SK-N-MC (cell line): ENCODE measurements around the gene DLGAP3.
A peak's percentile ranks its signal among the peaks of the same experiment; 100 is the strongest.

Source experiments
- DNase-seq: peaks from one replicate; pipeline ENCODE4 v3.0.0-alpha.2; 2011; ENCODE audit warnings: low read depth, low spot score
- H3K27ac ChIP-seq: fragments of 200-600 bp; sonication (generic); 2 replicates; pipeline ENCODE4 v1.5.1; 2016; ENCODE audit warnings: mixed run types
- H3K36me3 ChIP-seq: fragments of 200-600 bp; sonication (generic); 2 replicates; pipeline ENCODE4 v1.6.1; 2017; ENCODE audit warnings: antibody characterized with exemption, low read length, mixed read lengths; ENCODE audit not compliant: insufficient read depth
- H3K4me3 ChIP-seq: fragments of 200-600 bp; sonication (generic); 2 replicates; pipeline ENCODE4 v1.5.1; 2016
- H3K9ac ChIP-seq: fragments of 200-600 bp; sonication (generic); 2 replicates; pipeline ENCODE4 v1.8.0; 2017; ENCODE audit warnings: mixed run types, mixed read lengths; ENCODE audit not compliant: insufficient read length
- H3K9me3 ChIP-seq: fragments of 200-600 bp; sonication (generic); 2 replicates; pipeline ENCODE4 v1.6.1; 2017; ENCODE audit warnings: low read depth, mild to moderate bottlenecking, antibody characterized with exemption, low read length, moderate library complexity, mixed read lengths
- EZH2 ChIP-seq: fragments of 200-600 bp; sonication (generic); IDR thresholded peaks from one replicate; pipeline ENCODE4 v1.6.1; 2017; ENCODE audit warnings: antibody characterized with exemption
- FOXP2 ChIP-seq: optimal IDR thresholded peaks from 2 replicates; pipeline ENCODE3; 2011; ENCODE audit warnings: mild to moderate bottlenecking, moderate library complexity; ENCODE audit not compliant: insufficient read depth; ENCODE audit errors: extremely low read length, control extremely low read depth
- POLR2AphosphoS5 ChIP-seq: IDR thresholded peaks from 2 replicates; pipeline ENCODE4 v1.6.1; 2012; ENCODE audit warnings: mild to moderate bottlenecking, low read depth, low read length, borderline replicate concordance

Gene DLGAP3

GRCh38 chr1:34885405-34886247 lies 43.8 kb downstream of the DLGAP3 start:
- Histone ChIP-seq H3K27ac (no peak overlapping the region), H3K9me3 (no peaks in the 10 kb centered on the region), H3K36me3 (no peaks in the 10 kb centered on the region), H3K9ac (no peak overlapping the region), H3K4me3 (peak overlapping the region; percentile 54; the same call in 1 of the 2 replicates)
- DNase-seq = no peak
- TF ChIP-seq EZH2 (no peak), POLR2AphosphoS5 (no peak), FOXP2 (no peak)

- Histone ChIP-seq H3K36me3 (no peaks in the 10 kb centered on the region), H3K27ac (no peak overlapping the region), H3K4me3 (no peak overlapping the region), H3K9ac (no peak overlapping the region), H3K9me3 (no peaks in the 10 kb centered on the region)
- no peak for DNase-seq
- TF ChIP-seq FOXP2 = no peak
- no peak for TF ChIP-seq EZH2
- TF ChIP-seq POLR2AphosphoS5 = no peak
Measured at GRCh38 chr1:34884961-34885360, 44.5 kb downstream of the DLGAP3 start.

DNA sequence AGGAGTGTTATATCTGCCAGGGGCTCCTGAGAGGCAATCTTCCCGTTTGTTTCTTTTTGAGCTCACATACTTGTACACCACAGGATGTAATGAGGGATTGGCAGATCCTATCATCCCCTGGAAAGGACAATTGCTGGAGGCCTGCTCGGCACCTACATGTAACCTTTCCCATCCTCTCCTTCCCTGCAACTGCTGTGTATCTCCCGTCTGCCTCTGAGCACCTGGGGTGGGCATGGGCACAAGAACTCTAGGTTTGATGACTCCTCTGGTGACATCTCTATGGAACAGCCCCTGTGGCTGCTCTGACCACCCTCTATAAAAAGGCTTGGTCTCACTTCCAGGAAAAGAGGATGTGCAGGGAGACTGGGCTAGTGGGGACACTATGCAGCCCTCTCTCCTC lies 44.9 kb downstream of the DLGAP3 start:
- DNase-seq = no peak
- no peaks in the 10 kb centered on the region for H3K36me3 ChIP-seq
- no peak overlapping the region for H3K9ac ChIP-seq
- no peak overlapping the region for H3K27ac ChIP-seq
- no peaks in the 10 kb centered on the region for H3K9me3 ChIP-seq
- TF ChIP-seq POLR2AphosphoS5 (no peak), FOXP2 (no peak), EZH2 (no peak)
- no peak overlapping the region for H3K4me3 ChIP-seq

DNA sequence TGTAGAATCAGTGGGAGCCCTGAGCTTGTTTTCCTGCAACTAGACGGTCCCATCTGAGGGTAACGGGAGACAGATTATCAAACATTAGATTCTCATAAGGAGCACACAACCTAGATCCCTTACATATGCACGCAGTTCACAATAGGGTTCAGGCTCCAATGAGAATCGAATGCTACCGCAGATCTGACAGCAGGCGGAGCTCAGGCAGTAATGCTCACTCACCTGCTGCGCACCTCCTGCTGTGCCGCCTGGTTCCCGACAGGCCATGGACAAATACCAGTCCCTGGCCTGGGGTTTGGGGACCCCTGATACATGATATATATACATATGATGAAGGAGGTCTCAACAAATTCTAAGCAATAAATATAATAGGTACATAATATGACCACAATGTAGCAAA lies 50.2 kb downstream of the DLGAP3 start:
- Histone ChIP-seq H3K9me3 (no peaks in the 10 kb centered on the region), H3K36me3 (no peaks in the 10 kb centered on the region), H3K4me3 (no peak overlapping the region), H3K27ac (no peak overlapping the region), H3K9ac (no peak overlapping the region)
- TF ChIP-seq EZH2 = no peak
- TF ChIP-seq POLR2AphosphoS5 = no peak
- TF ChIP-seq FOXP2 = no peak
- DNase-seq = no peak

GRCh38 chr1:34876406-34876805 lies 53.0 kb downstream of the DLGAP3 start:
- Histone ChIP-seq H3K27ac (no peak overlapping the region), H3K9ac (no peak overlapping the region), H3K4me3 (no peak overlapping the region), H3K9me3 (no peaks in the 10 kb centered on the region), H3K36me3 (no peaks in the 10 kb centered on the region)
- TF ChIP-seq EZH2 (no peak), POLR2AphosphoS5 (no peak), FOXP2 (no peak)
- DNase-seq = no peak

GRCh38 chr1:34874296-34874952 lies 55.0 kb downstream of the DLGAP3 start:
- no peak overlapping the region for H3K9ac ChIP-seq
- TF ChIP-seq FOXP2 = no peak
- no peak overlapping the region for H3K4me3 ChIP-seq
- no peaks in the 10 kb centered on the region for H3K9me3 ChIP-seq
- no peak overlapping the region for H3K27ac ChIP-seq
- no peaks in the 10 kb centered on the region for H3K36me3 ChIP-seq
- DNase-seq = no peak

DNA sequence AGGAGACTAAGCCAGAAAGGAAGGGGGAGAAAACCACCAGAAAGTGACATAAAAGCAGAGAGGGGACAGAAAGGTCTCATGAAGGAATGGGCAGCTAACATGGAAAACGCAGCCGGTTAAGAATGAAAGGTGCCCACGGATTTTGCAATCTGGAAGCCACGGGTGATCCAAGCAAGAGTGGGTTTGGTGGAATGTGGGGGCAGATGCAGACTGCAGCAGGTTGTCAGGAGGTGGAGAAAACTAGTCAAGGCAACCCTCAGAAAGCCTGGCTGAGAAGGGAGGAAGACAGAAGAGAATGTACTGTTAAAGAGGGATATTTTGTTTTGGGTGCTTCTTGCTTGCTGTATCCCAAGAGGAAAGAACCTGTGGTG lies 57.3 kb downstream of the DLGAP3 start:
- Histone ChIP-seq H3K9me3 (no peaks in the 10 kb centered on the region), H3K36me3 (no peaks in the 10 kb centered on the region), H3K27ac (no peak overlapping the region), H3K4me3 (no peak overlapping the region), H3K9ac (no peak overlapping the region)
- TF ChIP-seq POLR2AphosphoS5 (no peak), FOXP2 (no peak), EZH2 (no peak)
- DNase-seq = no peak

GRCh38 chr1:34871443-34872132 lies 57.9 kb downstream of the DLGAP3 start:
- no peak for DNase-seq
- Histone ChIP-seq H3K36me3 (no peaks in the 10 kb centered on the region), H3K9me3 (no peaks in the 10 kb centered on the region), H3K9ac (no peak overlapping the region), H3K27ac (no peak overlapping the region), H3K4me3 (no peak overlapping the region)
- TF ChIP-seq FOXP2 (no peak), EZH2 (no peak), POLR2AphosphoS5 (no peak)

- no peak overlapping the region for H3K4me3 ChIP-seq
- no peak overlapping the region for H3K27ac ChIP-seq
- no peak overlapping the region for H3K9ac ChIP-seq
- no peak for DNase-seq
- no peak for TF ChIP-seq POLR2AphosphoS5
- TF ChIP-seq FOXP2 = no peak
- no peak for TF ChIP-seq EZH2
- H3K9me3 ChIP-seq = no peaks in the 10 kb centered on the region
- no peaks in the 10 kb centered on the region for H3K36me3 ChIP-seq
Measured at GRCh38 chr1:34870395-34870794, 59.1 kb downstream of the DLGAP3 start.
